Measurements from ENCODE around the gene SLC6A2. TPM values are rescaled to one million over a fixed set of nuclear protein-coding genes. Genes with fewer than 3 reads are reported as not detected.

SLC6A2 gene
- total RNA-seq, 1 donor from 2014 or later, result not detected

Other genes with a start within 250 kb of the SLC6A2 start
- gene MMP2, start 176.8 kb upstream of the SLC6A2 start, total RNA-seq, result 216 to 276 TPM (median 227 TPM) in 3 replicates
- 15.2 to 18.7 TPM (median 17.4 TPM) in 3 replicates for gene LPCAT2, start 146.9 kb upstream of the SLC6A2 start, total RNA-seq
- gene CAPNS2, start 89.3 kb upstream of the SLC6A2 start, total RNA-seq, result 0.35 to 0.56 TPM (median 0.36 TPM) in 3 replicates
- not detected in 3 replicates for gene CES1, start 177.1 kb downstream of the SLC6A2 start, total RNA-seq
- not detected in 3 replicates for gene CES5A, start 219.4 kb downstream of the SLC6A2 start, total RNA-seq